ENCODE results near the gene ARMCX2.
A peak's percentile ranks its signal among the peaks of the same experiment; 100 is the strongest.
"Not testable (repeated sequence)": the region's sequence is repeated elsewhere in the genome, so short reads cannot be mapped to it uniquely, and the experiment has no call there.

Gene ARMCX2

DNA sequence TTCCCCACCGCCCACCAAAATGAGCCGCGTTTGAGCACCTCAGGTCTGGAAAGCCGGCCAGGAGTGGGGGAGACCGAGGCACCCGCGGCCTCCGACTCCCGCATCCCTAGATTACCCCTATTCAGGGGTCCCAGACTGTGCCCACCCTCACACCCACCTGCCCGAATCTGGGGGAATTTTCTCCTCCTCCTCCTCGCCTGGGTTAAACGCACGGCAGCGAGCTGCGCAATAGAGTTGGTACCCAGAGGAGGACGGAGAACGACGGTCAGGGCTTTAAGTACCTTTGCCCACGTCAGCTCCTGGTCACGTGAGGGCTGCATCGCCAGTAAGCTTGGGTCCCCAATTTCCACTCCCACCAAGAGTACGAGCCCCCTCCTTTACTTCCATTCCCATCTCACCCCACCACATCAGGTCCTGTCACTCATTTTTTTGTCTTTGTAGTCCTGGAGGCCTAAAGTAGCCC is at the start of gene ARMCX2:
Gene ARMCX2, minus strand, starts transcription at position 250 of the 463 bp plus-strand sequence. CDS start 2,262 bp downstream, outside the sequence.
- DNase-seq (ENCODE audit: low read depth), result peak; percentile 76

DNA sequence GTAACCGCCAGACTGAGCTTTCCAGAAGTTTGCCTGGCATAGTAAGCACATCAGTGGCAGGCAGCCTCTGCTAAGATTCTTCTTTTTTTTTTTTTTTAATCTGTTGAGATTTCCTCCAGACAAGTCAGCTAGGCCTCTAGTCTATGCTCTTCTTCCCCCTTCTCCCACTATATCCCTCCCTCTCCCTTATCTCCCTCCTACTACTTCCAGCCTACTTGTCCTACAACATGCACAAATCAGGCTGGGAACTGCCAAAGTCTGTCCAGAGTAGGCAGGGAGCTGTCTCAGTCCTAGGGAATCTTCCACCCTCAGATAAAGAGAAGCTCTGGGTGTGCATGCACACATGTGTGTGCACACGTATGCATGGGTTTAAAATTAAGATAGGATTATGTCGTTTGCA is 49.7 kb upstream of the ARMCX2 start:
- no peak for DNase-seq (ENCODE audit: low read depth)

DNA sequence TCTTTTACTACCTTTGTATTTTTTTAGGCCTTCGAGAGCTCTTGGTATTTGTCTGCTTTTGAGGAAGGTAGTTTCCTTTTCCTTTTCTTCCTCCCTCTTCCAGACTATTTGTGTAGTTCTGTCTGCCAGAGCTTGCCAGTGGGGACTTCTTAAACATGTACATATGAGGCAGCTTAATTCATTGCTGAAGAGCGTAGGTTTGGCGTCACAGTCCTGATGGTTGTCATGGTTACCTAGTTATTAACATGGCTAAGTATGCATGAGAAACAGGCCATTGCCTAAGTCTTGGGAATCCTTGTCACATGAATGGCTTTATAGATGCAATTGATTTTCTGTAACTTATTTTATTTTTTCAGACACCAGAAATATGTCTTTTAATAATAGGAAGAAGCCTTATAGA is 48.5 kb upstream of the ARMCX2 start:
- peak; percentile 9 for DNase-seq (ENCODE audit: low read depth)

DNA sequence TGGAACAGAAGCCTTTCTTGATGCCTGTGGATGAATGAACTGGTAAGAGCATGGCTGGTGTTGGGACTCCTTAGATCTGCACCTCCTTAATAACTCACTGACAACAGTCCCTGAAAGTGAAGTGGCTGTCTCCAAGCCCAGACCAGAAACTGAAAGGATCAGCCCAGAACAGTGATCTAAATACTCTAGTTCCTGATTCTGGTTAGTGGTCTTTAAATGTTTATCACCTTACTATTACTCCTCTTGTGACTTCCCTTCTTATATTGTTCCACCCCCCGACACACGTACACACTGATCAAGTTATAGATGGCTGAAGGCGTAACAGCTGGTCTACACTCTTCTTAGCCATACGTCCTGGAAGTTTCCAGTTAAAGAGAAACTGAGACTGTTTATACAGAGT is 33.8 kb upstream of the ARMCX2 start:
- DNase-seq (ENCODE audit: low read depth), result no peak

DNA sequence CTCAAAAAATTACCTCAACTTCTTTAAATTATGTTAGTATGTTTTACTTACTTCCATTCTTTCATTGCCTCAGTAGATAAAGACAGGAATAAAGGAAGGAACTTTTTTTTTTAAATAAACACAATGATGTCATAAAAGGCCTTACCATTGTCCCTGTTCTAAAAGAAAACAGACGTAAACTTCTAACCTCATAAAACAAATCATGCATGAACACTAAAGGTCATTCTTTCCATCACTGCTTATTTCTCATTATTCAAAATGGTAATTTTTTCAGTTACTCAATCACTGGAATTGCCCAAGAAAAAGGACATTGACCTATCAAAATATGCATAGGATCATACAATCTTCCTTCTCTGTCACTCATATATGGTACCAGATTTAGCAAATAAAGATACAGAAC is 32.2 kb upstream of the ARMCX2 start:
- no peak for DNase-seq (ENCODE audit: low read depth)

DNA sequence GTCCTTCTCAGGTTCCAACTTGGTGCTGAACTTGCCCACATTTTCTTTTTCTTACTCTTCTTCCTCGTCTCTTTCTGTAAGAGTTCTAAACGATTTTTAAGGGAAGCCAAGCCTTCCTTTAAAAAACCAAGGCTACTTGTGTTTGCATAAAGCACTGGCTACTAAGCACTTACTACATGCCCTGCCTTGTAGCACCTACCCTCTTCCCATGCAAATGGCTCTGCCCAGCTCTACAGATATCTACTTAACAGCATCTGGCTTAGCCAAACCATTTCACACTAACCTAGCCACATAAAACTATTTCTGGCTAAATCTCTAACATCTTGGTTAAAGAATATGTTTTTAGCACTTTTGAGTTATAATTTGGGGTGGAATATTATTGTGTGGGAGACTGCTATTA is 26.9 kb upstream of the ARMCX2 start:
- DNase-seq (ENCODE audit: low read depth), result no peak

DNA sequence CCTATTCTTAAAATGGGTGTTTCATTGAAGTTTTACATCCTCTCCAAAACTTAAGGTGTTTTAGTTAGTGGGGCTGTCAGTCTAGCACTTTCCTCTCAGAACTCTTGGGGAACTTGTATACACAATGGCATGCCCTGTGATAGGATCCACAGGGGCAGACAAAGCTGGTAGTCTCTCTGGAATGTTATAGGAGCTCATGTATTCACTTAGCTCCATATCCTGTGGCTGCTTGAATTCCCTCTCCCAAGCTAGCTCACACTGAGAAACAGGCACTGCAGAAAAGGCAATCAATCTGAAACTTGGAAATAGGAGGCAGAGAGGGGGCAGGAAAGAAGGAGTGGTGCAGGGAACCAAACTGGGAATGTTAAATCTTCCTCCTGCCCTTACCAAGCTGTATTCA is 26.3 kb upstream of the ARMCX2 start:
- peak; percentile 21 for DNase-seq (ENCODE audit: low read depth)

DNA sequence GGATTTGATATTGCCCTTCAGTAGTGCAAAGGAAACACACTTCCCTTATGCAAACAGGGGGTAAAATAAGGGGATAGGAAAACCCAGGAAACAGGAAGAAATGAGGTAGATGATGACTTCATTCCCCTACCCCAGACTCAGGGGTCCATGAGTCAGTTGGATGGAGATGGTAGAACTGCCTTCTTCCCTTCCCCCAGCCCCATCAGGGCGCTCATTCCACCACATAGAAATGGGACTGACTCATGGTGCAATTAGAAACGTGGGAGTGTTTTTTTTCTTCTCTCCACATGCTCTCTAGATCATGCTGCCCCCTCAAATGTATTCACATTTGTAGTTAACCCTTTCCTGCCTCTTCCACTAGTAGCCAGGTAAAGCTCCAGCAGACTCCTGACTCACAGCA is 23.1 kb upstream of the ARMCX2 start:
- DNase-seq (ENCODE audit: low read depth), result peak; percentile 59

DNA sequence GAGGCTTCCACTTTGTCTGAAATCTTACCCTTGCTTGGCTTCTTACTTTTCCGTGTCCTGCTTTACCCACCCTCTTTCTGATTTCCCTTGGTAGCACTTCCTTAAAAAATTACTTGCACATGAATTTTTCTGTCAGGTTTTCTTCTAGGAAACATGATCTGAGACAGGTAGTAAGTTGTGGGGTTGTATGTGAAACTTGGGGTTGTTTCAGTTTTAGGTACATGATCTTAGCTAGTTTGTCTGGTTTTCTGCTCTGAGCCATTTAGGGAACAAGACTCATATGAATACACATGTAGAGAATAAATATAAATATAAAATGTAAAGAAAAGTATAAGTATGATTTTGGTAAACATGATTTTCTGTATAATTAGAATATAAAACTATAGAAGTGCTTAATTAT is 17.4 kb upstream of the ARMCX2 start:
- DNase-seq (ENCODE audit: low read depth), result no peak

DNA sequence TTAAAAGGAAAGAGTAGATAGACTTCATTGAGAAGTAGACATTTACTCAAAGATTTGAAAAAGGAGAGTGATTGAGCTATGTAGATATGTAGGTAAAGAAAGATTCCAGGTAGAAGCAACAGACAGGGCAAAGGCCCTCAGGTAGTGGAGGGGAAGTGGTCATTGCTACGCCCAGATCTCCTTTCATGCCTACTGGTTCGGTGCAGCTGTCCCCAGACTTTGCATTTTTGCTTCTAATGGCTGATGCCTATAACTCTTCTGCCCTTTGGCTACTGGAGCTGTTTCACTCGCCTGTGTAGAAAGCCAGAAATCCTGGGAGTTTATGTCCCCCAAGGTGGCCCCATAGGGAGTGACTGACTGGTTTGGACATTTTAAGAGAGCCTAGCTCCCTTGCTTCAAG is 16.9 kb upstream of the ARMCX2 start:
- DNase-seq (ENCODE audit: low read depth), result no peak

DNA sequence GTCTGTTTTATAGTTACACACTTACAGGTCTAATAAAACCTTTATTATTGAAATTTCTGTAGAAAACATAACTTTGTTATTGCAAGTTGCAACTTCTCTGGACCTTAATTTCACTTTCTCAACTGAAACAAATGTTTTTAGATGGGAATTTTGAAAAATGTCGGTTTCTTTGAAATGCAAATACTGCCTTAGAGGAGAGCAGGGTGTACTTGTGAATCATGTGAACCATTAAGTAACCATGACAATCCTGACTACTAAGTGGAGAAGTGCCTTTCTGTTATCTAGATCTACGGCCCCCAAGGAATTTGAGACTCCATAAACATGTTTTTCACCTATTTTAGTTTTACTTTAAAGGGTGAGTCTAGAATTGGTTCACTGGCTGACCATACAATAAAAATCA is 8.5 kb upstream of the ARMCX2 start:
- DNase-seq (ENCODE audit: low read depth), result no peak

DNA sequence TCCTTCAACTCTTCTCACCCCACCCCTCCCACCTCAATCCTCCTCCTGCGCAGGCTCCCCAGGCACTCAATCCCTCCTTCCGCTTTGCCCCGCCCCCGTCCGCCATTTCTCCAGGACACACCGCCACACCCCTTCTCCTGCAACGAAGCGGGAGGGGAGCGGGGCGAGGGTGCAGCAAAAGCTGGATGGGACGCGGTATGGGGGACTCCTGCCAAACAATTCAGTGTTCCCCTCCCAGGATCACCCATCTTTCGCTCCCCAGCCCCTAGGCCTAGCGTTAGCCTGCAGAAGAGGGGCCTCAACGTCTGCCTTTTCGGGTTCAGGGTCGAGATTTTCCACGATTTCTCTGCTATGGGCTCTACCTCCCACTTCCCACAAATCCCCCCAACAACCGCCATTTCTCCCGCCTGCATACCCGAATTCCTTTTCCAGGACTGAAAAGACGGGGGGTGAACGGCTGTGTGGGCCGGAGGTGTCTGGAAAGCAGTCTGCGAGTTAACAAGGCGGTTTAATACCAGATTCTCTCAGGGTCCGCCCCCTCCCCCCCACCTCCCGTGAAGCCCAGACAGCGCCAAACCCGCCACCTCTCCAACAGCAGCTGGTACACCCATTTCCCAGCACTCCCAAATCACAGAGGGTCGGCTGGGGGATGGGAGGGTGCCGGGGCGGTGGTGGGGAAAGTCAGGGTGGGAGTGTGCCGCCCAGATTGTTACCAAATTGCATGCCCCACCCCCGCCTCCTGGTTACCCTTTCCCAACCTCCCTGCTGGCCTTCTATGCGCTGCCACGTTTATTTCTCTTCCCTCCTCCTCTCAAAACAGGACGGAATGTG is 774 bp downstream of the ARMCX2 start:
- DNase-seq (ENCODE audit: low read depth), result peak; percentile 67

DNA sequence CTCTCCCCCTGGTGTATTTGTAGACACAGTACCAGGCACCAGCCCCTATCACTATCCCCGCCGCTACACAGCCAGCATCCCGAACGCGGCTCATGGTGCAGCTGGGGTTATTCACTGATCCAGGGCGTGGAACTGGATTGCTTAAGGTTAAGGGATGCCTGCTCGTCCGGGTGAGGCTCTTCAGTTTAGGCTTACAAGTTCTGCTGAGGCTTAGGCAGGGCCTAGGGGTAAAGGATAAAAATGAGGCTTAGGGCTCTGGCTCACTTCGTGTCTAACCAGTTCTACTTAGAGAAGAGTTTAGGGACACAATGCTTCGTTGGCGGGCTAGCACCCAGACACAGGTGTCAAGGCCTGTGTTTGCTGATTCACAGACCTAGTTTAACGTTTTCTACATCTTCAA is 2.2 kb downstream of the ARMCX2 start:
- no peak for DNase-seq (ENCODE audit: low read depth)

DNA sequence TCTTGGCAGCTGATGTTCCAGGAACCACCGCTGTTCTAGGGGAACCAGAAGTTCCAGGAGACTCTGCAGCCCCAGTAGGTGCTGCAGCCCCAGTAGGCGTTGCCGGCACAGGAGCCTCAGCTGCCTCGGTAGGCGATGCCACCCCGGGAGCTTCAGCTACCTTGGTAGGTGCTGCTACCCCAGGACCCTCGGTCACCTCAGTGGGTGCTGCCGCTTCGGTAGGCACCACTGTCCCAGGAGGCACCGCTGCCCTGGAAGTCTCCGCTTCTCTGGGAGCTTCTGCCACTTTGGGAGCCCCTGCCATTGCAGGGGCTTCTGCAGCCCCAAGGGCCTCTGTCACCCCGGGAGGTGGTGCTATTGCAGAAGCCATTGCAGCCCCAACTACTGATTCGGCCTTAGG is 2.8 kb downstream of the ARMCX2 start:
- no peak for DNase-seq (ENCODE audit: low read depth)

DNA sequence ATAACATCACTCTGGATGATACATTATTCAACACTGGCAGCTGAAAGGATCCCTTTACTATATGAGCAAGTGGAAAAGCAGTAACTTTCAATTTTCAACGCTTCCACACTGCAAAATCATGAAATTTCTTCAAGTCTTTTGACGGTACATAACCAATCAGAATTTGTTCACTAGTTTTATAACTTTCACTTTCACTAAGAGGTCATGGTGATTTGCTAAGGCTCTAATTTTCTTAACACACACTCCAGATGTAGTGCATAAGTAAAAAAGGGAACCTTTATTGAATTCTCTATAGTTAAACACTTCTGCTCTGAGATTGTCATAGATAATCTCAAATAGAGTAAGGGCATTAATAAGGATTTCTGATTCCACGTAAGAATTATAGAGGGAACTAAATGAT is 4.1 kb downstream of the ARMCX2 start:
- DNase-seq (ENCODE audit: low read depth), result no peak

DNA sequence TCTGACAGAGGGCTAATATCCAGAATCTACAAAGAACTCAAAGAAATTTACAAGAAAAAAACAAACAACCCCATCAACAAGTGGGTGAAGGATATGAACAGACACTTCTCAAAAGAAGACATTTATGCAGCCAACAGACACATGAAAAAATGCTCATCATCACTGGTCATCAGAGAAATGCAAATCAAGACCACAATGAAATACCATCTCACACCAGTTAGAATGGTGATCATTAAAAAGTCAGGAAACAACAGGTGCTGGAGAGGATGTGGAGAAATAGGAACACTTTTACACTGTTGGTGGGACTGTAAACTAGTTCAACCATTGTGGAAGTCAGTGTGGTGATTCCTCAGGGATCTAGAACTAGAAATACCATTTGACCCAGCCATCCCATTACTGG is 11.9 kb downstream of the ARMCX2 start:
- DNase-seq (ENCODE audit: low read depth), result not testable (repeated sequence)

DNA sequence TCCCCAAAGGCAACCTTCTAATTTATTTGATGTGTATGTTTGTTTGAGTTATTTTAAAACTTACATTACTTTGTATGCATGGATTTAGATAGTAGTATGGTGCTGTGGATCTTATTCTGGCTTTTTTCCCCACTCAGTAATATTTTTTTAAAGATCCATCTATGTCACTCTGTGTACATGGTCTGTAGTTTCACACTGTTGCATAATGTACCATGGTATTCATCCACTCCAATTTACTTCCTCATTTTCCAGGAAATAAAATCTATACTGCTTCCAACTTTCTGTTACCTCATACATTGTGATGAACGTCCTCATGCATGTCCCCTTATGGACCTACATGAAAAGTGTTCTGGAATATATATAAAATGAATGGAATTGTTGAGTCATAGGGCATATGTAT is 17.6 kb downstream of the ARMCX2 start:
- DNase-seq (ENCODE audit: low read depth), result no peak

DNA sequence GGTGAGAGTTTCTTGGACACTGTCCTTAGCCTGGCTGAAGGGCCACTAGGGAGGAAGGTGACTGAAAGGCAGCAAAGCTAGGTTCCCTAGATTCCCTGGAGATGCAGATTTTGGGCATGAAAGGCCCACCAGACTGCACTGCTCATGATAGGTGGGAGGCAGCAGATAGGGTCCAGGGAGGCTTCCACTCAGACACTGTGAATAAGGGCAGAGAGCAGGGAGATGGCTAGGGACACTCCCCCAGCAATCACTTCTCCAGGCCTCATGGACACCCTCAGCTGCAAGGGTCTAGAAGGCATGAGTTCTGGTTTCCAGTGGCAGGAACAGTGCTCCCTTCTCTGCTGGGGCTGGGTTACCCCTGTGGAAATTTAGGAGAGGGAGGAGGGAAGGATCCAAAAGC is 20.1 kb downstream of the ARMCX2 start:
- DNase-seq (ENCODE audit: low read depth), result no peak

DNA sequence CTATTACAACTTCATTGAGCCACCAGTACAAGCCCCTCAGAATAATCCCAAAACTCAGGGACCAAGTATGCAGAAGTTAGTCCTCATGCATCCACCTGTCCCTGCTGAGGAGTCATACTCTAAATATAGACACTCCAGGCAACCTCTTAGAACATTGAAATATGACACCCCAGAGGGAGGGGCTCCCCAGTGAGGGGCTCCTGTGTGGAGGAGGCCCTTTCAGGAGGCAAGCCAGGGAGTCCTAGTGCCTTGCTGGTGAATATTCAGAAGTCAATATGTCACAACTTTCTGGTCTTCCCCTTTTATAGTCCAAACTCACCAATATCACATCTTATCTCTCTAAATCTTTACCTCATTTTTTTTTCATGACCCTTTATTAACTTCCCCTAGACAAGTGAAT is 40.3 kb downstream of the ARMCX2 start:
- peak; percentile 11 for DNase-seq (ENCODE audit: low read depth)

DNA sequence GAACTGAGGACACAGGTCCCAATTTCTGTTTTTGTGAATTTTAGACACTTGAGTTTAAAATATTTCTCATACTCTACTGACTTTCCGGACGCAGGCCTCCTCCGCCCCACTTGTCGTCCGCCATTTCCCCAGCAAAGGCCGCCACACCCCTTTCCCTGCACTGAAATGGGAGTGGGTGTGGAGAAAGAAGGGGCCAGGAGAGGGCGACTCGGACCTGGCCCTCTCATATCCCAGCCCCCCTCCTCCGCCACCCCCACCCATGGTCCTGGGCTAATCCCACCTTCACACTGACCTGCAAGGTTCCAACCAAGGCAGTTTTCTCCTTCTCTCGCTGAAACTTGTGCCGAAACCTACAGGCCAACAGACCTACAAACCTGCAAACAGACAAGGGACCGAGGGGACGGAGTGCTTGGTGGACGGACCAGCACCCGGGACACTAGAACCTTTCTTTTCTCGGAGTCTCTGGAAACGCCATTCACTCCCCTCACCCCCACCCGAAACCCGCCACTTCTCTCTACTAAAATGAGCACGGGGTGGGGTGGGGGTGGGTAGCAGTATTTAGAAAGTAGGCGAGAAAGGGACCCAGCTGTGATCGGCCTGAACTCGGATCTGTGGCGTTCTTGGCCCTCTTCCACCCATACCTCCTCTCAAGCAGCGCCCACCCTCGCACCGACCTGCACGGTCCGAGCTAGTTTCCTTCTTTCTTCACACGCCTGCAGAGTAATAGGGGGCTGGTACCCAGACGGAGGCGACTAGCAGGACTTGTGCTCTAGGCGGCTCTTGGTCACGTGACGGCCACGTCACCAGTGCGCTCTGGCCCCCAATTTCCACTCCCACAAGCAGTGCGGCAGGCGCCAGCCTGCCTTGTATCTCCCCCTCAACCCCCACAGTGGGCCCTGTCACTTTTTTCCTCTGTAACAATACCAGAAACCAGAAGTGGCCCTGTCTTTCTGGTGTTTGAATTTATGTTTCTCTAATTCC is 42.1 kb downstream of the ARMCX2 start, which contains the start of gene ARMCX6:
Gene ARMCX6, minus strand, starts transcription at position 790 of the 981 bp plus-strand sequence. CDS start 1,380 bp downstream, outside the sequence.
- peak; percentile 81 for DNase-seq (ENCODE audit: low read depth)

DNA sequence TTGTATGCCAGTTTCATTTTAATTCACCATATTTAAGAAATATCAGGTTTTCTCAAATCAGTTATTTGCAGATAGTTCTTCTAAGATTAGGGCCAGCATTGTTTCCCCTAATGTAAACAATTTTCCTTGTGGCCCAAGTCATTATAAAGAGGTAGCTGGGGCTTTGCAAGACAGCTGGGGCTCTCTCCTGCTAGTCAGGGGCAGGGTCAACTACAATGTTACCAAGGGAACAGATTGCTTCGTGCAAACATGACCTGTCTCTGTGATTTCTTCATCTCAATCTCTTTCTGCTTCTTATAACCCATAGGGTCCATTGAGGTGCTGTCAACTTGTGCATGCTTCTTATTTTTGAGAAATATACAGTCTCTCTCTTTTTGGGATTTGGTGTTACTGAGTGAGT is 53.9 kb downstream of the ARMCX2 start:
- DNase-seq (ENCODE audit: low read depth), result no peak

All from EH (cell line).